ENCODE data around the gene SRF.

GRCh38 chr6:43176423-43176786, 5.3 kb downstream of the SRF start:
- TF ChIP-seq CTCF (IDR thresholded peaks at IDR 0.05): no peak
- no peak for TF ChIP-seq POLR2A (IDR thresholded peaks at IDR 0.05)
